ENCODE measurements around the gene SIGLEC9. TPM values are rescaled to one million over a fixed set of nuclear protein-coding genes. Genes with fewer than 3 reads are reported as not detected.

Gene SIGLEC9
- total RNA-seq, 2 experiments from 2014 or later, result 1.3 to 1.6 TPM

DNA sequence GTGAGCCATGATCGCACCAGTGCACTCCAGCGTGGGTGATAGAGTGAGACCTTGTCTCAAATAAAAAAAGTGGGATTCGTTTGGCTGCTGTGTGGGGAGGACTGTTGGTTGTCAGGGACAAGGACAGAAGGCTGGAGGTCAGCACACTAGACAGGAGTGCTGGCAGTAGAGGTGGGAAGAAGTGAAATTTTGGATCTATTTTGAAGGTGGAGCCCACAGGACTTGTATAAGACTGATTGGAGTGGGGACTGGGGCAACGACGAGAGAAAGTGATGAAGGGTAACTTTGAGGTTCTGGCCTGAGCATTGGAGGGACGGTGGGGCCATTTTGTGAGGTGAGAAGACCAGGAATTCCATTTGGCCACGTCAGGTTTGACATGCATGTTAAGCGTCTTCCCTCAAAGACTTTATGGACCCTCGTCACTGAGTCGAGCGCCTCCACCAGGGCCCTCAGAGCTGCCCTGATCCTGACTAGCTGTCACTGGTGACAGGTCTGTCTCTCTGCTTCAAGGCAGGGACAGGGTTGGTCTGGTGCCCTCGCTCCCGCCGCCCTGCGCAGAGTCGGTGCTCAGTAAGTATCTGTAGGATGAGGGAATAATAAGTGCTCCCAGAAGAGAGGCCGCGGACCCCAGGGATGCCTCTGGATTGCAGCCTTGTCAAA, 17.2 kb upstream of the SIGLEC9 start:
- H3K4me1 Mint-ChIP-seq, result peaks cover 30% of the 10 kb centered on the region
- no peaks in the 10 kb centered on the region for H3K9me3 Mint-ChIP-seq
- H3K4me3 Mint-ChIP-seq, result peak overlapping the region; percentile 97
- H3K27me3 Mint-ChIP-seq, result no peaks in the 10 kb centered on the region
- H3K36me3 Mint-ChIP-seq, result peaks cover 24% of the 10 kb centered on the region
- no peak for DNase-seq
- H3K27ac Mint-ChIP-seq, result peak overlapping the region; percentile 96

DNA sequence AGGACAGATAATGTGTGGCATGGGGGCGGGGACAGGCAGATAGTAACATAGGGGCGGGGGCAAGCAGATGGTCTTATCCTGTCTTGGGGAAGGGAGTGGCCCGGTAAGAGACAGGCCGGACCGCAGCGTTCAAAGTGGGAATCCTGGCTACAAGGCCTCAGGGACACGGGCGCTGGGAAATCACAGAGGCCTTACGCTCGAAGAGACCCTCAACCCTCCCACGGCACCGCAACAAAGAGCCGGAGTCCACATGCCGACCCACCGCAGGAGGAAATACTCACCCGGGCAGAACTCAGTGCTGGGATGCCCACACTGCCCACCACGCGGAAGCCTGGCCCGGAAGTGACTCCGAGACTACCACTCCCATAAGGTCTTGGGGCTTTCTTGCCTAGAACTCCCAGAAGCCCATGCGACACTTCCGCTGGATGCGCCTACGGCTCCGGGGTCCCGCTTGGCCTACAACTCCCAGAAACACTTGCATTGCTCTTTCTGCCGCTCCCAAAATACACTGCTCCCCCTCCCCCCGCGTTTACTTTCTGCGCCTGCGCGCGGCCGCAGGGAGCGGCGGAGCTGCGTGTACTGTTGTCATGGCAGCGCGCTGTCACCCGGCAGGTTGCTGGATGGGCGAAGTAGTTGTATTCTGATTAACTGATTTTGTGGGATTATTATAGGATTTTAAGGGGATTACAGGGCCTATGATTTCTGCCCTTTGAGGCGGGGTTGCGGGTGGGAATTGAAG, 16.5 kb upstream of the SIGLEC9 start, which contains the start of gene CTU1:
Gene CTU1 (minus strand): TSS at position 344 of the 739 bp plus-strand sequence. CDS start 3,840 bp downstream, outside the sequence.
- Mint-ChIP-seq H3K27me3 (no peaks in the 10 kb centered on the region), H3K4me3 (peak within 1 kb of the TSS; percentile 97), H3K9me3 (no peaks in the 10 kb centered on the region), H3K36me3 (peaks cover 24% of the 10 kb centered on the region), H3K27ac (peak within 1 kb of the TSS; percentile 96), H3K4me1 (peaks cover 28% of the 10 kb centered on the region)
- peak; percentile 98 for DNase-seq

DNA sequence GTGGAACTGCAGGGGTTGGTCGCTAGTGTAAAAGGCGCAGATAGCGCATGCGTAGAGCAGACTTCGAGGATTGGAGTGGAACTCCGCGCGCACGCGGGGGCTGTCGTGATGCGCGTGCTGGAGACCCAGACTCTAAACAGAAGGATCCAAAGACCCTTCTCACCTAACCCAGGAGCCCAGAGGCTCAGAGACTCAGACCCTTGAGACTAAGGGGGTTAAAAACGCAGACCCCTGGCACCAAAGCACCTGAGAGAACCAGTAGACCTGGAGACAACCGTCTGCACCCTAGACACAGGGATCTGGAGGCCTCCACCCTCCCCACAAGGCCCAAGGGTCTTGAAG, 15.9 kb upstream of the SIGLEC9 start:
- Mint-ChIP-seq H3K4me1 (peaks cover 28% of the 10 kb centered on the region), H3K27ac (peak overlapping the region; percentile 96), H3K4me3 (peak overlapping the region; percentile 97), H3K27me3 (no peaks in the 10 kb centered on the region), H3K36me3 (peaks cover 22% of the 10 kb centered on the region), H3K9me3 (no peaks in the 10 kb centered on the region)
- DNase-seq, result no peak

DNA sequence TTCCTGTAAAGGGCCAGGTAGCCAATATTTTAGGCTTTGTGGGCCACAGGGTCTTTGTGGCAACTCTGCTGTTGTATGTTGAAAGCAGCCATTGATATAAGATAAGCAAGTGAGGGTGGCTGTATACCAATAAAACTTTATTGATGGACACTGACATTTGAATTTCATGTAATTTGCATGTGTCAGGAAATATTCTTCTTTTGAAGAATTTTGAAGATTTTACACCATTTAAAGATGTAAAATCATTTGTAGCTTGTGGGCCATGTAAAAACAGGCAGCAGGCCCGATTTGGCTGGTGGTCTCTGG, 14.1 kb upstream of the SIGLEC9 start:
- Mint-ChIP-seq H3K9me3 (no peaks in the 10 kb centered on the region), H3K4me1 (peaks cover 33% of the 10 kb centered on the region), H3K27ac (no peak overlapping the region), H3K36me3 (peaks cover 16% of the 10 kb centered on the region), H3K27me3 (no peaks in the 10 kb centered on the region), H3K4me3 (no peak overlapping the region)
- DNase-seq, result no peak

DNA sequence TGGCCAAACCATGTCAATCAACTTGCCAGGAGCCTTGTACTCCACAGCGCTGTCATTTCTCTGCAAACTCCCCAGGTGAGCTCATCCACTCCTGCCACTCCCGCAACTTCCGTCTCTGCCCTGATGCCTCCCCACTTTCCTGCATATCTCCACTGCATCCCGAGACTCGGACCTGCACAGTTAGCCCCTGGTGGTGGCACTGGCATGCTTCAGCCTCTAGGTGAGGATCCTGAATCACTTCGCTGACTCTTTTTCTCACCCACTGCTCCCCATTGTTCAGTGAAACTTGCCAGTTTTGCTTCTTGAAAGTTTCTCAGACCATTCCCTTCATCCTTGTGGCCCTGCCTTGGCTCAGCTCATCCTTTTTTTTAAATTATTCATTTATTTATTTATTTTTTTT, 13.1 kb upstream of the SIGLEC9 start:
- Mint-ChIP-seq H3K9me3 (no peaks in the 10 kb centered on the region), H3K27me3 (no peaks in the 10 kb centered on the region), H3K27ac (no peak overlapping the region), H3K4me3 (no peak overlapping the region), H3K4me1 (peaks cover 31% of the 10 kb centered on the region), H3K36me3 (peaks cover 11% of the 10 kb centered on the region)
- DNase-seq, result no peak

DNA sequence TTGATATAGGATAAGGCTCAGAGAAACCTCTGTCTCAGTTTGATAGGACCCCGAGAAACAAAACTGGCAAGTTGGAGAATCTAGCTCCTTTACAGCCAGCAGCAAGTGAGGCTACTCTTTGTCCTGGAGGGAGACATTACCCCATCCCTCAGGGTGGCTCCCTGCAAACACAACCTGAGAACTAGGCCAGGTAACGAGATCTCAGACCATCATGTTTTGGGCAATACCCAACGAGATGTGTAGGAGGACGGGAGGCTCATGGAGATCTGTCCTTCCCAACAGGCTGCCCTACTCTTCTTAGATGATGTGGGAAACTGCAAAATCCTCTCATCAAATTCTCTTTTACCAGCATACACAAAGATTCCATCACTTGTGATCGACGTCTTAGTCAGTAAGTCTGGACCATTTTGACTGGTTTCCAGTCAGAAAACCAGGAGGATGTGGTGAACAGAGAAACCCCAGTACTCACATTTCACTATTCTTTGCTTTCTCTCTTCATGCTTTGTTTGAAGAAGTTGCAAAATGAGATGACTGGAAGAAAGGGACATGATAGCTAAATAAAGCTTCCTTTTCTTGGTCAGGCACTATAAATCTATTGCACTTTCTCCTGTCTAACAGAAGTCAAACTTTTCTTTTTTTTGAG, 10.5 kb upstream of the SIGLEC9 start:
- Mint-ChIP-seq H3K36me3 (no peaks in the 10 kb centered on the region), H3K4me1 (peaks cover 31% of the 10 kb centered on the region), H3K27ac (peak overlapping the region; percentile 64), H3K27me3 (no peaks in the 10 kb centered on the region), H3K4me3 (no peak overlapping the region), H3K9me3 (no peaks in the 10 kb centered on the region)
- DNase-seq, result no peak

DNA sequence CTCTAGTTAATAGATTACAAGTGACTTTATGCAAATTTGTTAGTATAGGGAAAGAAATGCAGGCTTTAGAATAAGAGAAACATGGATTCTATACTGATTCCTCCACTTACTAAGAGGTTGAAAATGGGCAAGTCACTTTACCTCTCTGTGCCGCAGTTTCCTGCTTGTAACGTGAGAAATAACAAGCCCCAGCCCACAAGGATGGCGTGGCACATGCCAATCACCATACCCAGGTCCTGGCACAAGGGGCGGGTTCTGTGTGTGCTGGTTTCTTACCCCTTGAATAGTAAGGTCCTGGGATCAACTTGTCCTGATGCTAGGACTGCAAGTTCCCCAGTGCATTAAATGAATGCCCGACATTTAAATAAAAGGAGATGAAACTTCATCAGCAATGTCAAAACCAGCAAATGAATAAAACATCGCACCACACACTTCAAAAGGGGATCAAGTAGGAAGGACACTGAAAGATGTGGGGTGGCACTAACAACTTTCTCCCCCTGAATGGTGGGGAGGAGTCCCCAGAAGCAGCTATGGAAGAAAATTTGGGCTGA, 7.9 kb upstream of the SIGLEC9 start:
- Mint-ChIP-seq H3K4me3 (no peak overlapping the region), H3K9me3 (no peaks in the 10 kb centered on the region), H3K36me3 (no peaks in the 10 kb centered on the region), H3K27me3 (no peaks in the 10 kb centered on the region), H3K4me1 (peaks cover 36% of the 10 kb centered on the region), H3K27ac (no peak overlapping the region)
- no peak for DNase-seq

DNA sequence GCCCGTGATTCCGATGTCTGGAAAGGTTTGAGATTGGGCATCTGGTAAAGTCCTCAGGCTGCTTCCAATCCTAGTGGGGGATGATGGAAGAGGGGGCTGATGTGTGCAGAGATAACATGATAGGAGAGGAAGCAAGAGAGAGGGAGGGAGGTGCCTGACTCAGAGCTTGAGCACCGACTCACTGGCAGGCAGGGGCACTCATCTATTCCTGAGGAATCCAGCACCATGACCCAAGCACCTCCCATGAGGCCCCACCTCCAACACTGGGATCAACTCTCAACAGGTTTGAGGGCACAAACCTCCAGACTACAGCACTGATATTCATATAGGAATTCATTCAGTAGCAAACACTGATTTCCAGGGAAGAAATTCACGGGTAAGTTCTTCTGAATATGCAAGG, 5.6 kb upstream of the SIGLEC9 start:
- DNase-seq, result no peak
- H3K27me3 Mint-ChIP-seq, result no peaks in the 10 kb centered on the region
- H3K27ac Mint-ChIP-seq, result no peak overlapping the region
- no peak overlapping the region for H3K4me3 Mint-ChIP-seq
- no peaks in the 10 kb centered on the region for H3K9me3 Mint-ChIP-seq
- no peaks in the 10 kb centered on the region for H3K36me3 Mint-ChIP-seq
- H3K4me1 Mint-ChIP-seq, result peaks cover 51% of the 10 kb centered on the region

DNA sequence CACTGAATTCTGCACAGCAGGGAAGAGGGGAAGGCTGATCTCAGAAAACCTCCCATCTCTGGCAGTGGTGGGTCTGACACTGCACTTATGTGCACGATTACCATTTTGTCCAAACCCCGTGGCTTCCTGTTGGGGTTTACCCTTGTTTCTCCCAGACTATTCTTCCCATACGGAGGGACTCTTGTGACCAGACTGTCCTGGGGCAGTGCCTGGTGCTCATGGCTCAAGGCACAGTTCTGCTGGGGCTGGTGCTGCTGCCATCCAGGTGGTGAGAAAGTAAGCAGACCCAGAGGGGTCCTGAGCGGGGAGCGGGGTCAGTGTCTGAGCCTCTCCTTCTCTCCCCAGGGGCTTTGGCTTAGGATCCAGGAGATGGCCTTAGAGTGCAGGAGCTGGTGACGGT, 5.1 kb upstream of the SIGLEC9 start:
- no peaks in the 10 kb centered on the region for H3K27me3 Mint-ChIP-seq
- H3K36me3 Mint-ChIP-seq, result no peaks in the 10 kb centered on the region
- no peaks in the 10 kb centered on the region for H3K9me3 Mint-ChIP-seq
- H3K4me3 Mint-ChIP-seq, result no peak overlapping the region
- H3K27ac Mint-ChIP-seq, result no peak overlapping the region
- H3K4me1 Mint-ChIP-seq, result peaks cover 51% of the 10 kb centered on the region
- no peak for DNase-seq

DNA sequence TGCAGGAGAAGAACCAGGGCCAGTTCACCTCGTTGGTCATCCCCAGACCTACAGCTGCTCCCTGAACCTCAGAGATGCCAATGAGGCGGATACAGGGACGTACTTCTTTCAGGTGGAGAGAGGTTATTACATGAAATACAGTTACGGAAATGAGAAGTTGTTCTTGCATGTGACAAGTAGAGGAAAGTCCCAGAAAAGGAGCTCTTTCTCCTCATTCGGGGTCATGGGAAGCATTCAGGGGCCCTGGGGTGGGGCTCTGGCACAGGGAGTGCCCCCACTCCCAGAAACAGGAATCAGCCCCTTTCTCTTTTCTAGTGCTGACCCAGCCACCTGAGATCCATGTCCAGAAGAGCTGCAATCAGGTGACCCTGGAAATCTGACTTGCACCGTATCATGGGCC, 4.5 kb upstream of the SIGLEC9 start:
- Mint-ChIP-seq H3K9me3 (no peaks in the 10 kb centered on the region), H3K36me3 (no peaks in the 10 kb centered on the region), H3K4me1 (peaks cover 52% of the 10 kb centered on the region), H3K27me3 (no peaks in the 10 kb centered on the region), H3K4me3 (no peak overlapping the region), H3K27ac (no peak overlapping the region)
- no peak for DNase-seq

DNA sequence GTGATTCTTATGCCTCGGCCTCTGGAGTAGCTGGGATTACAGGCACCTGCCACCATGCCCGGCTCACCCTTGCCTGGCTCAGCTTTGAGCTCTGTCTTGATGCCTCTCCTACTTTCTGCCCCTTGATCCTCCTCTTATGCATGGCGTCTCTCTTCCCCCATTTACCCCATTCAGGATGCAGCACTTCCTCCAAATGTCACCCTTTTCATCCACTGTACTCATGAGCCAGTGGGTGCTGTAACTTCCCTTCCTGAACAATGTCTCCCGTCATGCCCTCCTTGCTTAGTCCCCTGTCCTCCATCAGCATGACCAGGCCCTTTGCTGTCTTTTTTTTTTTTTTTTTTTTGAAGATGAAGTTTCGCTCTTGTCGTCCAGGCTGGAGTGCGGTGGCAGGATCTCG, 3.4 kb upstream of the SIGLEC9 start:
- H3K4me1 Mint-ChIP-seq, result peaks cover 49% of the 10 kb centered on the region
- H3K4me3 Mint-ChIP-seq, result no peak overlapping the region
- DNase-seq, result no peak
- H3K9me3 Mint-ChIP-seq, result no peaks in the 10 kb centered on the region
- H3K27me3 Mint-ChIP-seq, result no peaks in the 10 kb centered on the region
- H3K36me3 Mint-ChIP-seq, result no peaks in the 10 kb centered on the region
- H3K27ac Mint-ChIP-seq, result no peak overlapping the region

DNA sequence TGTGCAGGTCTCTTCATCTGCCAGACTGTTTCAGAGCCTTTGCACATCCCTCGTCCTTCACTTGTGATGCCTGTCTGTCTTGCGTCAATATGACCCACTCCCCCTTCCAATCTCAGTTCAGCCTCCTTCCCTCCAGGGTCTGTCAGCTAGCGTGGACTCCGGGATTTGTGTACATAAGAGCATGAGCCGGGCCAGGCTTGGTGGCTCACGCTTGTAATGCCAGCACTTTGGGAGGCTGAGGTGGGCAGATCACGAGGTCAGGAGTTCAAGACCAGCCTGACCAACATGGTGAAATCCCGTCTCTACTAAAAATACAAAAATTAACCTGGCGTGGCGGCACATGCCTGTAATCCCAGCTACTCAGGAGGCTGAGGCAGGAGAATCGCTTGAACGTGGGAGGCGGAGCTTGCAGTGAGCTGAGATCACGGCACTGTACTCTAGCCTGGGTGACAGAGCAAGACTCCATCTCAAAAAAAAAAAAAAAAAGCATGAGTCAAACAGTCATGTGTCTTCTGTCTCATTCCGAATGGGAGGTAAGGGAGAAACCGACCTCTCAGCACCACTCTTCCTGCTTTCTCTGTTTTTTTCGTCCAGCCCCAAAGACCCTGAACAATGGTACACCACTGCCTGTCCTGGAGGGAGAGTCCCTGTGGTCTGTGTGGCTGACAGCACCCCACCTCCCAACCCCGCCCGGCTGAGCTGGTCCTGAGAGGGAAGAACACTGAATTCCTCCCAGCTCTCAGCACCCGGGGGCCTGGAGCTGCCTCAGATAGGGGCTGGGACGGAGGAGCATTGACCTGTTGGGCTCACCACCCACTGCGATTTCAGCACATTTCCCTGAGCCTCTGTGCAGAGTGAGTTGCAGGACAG, 2.4 kb upstream of the SIGLEC9 start:
- H3K9me3 Mint-ChIP-seq, result no peaks in the 10 kb centered on the region
- H3K27me3 Mint-ChIP-seq, result no peaks in the 10 kb centered on the region
- no peak for DNase-seq
- H3K36me3 Mint-ChIP-seq, result no peaks in the 10 kb centered on the region
- peak overlapping the region; percentile 84 for H3K27ac Mint-ChIP-seq
- H3K4me3 Mint-ChIP-seq, result peak overlapping the region; percentile 39
- H3K4me1 Mint-ChIP-seq, result peaks cover 46% of the 10 kb centered on the region

DNA sequence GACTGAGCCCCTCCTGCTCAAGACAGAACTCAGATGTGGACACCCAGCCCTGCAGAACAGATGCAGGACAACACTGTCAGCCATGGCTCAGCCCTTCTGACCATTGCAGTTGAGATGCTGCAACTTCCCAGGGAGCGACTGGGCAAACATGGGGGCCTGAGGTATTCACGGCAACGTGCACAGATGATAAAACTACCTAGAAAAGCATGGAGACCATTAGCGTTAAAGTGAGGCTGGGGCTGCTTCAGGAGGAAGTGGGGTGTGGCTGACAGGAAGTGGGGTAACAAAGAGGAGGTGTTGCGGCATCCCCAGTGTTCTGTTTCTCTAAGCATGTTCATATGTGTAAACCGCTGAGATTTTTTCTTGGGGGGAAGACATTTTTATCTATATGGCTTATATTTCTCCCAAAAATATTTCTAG, 1.3 kb upstream of the SIGLEC9 start:
- Mint-ChIP-seq H3K27me3 (no peaks in the 10 kb centered on the region), H3K9me3 (no peaks in the 10 kb centered on the region), H3K27ac (peak overlapping the region; percentile 84), H3K4me1 (peaks cover 53% of the 10 kb centered on the region), H3K4me3 (peak overlapping the region; percentile 65), H3K36me3 (no peaks in the 10 kb centered on the region)
- peak; percentile 32 for DNase-seq

DNA sequence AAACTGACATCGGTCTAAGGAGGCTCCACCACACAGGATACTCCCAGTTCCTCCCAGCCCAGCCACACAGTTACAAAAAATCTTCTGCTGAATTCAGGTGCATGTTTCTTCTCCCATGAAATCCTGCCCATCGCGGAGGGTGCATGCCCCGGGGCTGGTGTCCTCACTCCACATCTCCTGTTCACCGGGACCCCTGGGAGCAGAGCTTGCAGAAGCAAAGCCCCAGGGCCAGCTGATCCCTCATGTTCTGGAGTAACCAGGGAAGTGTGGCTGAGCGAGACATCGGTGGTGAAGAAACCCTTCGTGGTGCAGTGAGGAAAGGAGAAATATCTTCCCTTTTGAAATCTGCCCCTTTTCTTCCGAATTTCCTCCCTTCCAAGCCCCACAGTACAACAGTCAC, 904 bp upstream of the SIGLEC9 start:
- Mint-ChIP-seq H3K27me3 (no peaks in the 10 kb centered on the region), H3K4me3 (peak overlapping the region; percentile 65), H3K9me3 (no peaks in the 10 kb centered on the region), H3K27ac (peak overlapping the region; percentile 84), H3K36me3 (no peaks in the 10 kb centered on the region), H3K4me1 (peaks cover 57% of the 10 kb centered on the region)
- DNase-seq, result no peak

DNA sequence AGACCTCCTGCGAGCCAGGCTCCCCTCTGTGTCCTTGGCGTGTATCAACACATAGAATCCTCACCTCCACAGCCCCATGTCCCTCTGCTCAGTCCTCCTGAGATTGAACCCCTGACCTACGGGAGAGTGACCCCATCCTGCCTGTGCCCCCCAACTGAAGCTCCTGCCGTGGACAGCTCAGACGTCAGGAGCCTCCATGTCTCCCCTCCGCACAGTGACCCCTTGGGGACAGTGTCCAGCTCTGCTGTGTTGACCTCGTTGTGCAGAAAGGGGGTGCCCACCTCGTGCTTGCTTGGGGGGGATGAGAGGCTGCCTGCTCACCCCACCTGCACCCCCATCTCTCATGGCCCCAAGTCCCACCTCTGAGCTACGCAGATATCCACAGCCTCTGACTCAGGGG, 490 bp upstream of the SIGLEC9 start:
- H3K27ac Mint-ChIP-seq, result peak overlapping the region; percentile 84
- no peaks in the 10 kb centered on the region for H3K9me3 Mint-ChIP-seq
- peaks cover 59% of the 10 kb centered on the region for H3K4me1 Mint-ChIP-seq
- H3K4me3 Mint-ChIP-seq, result peak overlapping the region; percentile 65
- H3K27me3 Mint-ChIP-seq, result no peaks in the 10 kb centered on the region
- DNase-seq, result no peak
- H3K36me3 Mint-ChIP-seq, result no peaks in the 10 kb centered on the region

All from activated naive CD8-positive, alpha-beta T cell treated with anti-CD3 and anti-CD28 coated beads for 36 hours (primary cell).